Measurements from ENCODE around the gene KCNIP3.

- TF ChIP-seq ZNF165 (CRISPR knock-in tag; IDR thresholded peaks at IDR 0.05; ENCODE audit: borderline replicate concordance) (no peak), L3MBTL2 (IDR thresholded peaks at IDR 0.05) (no peak), STAT5B (CRISPR knock-in tag; IDR thresholded peaks at IDR 0.05) (no peak), NBN (IDR thresholded peaks at IDR 0.05; ENCODE audit: low read depth) (no peak), CTCF (IDR thresholded peaks at IDR 0.05 in 2 of 3, conservative IDR thresholded peaks at IDR 0.05 in 1 of 3; ENCODE audit: insufficient read depth in 2 of 3, low read depth in 1 of 3, low read length in 3 of 3) (no peak), IRF2 (CRISPR knock-in tag; IDR thresholded peaks at IDR 0.05) (no peak), SMARCC2 (IDR thresholded peaks at IDR 0.05; ENCODE audit: low read depth) (no peak), ZNF282 (CRISPR knock-in tag; IDR thresholded peaks at IDR 0.05) (no peak)
- TF ChIP-seq, protein P1, sequence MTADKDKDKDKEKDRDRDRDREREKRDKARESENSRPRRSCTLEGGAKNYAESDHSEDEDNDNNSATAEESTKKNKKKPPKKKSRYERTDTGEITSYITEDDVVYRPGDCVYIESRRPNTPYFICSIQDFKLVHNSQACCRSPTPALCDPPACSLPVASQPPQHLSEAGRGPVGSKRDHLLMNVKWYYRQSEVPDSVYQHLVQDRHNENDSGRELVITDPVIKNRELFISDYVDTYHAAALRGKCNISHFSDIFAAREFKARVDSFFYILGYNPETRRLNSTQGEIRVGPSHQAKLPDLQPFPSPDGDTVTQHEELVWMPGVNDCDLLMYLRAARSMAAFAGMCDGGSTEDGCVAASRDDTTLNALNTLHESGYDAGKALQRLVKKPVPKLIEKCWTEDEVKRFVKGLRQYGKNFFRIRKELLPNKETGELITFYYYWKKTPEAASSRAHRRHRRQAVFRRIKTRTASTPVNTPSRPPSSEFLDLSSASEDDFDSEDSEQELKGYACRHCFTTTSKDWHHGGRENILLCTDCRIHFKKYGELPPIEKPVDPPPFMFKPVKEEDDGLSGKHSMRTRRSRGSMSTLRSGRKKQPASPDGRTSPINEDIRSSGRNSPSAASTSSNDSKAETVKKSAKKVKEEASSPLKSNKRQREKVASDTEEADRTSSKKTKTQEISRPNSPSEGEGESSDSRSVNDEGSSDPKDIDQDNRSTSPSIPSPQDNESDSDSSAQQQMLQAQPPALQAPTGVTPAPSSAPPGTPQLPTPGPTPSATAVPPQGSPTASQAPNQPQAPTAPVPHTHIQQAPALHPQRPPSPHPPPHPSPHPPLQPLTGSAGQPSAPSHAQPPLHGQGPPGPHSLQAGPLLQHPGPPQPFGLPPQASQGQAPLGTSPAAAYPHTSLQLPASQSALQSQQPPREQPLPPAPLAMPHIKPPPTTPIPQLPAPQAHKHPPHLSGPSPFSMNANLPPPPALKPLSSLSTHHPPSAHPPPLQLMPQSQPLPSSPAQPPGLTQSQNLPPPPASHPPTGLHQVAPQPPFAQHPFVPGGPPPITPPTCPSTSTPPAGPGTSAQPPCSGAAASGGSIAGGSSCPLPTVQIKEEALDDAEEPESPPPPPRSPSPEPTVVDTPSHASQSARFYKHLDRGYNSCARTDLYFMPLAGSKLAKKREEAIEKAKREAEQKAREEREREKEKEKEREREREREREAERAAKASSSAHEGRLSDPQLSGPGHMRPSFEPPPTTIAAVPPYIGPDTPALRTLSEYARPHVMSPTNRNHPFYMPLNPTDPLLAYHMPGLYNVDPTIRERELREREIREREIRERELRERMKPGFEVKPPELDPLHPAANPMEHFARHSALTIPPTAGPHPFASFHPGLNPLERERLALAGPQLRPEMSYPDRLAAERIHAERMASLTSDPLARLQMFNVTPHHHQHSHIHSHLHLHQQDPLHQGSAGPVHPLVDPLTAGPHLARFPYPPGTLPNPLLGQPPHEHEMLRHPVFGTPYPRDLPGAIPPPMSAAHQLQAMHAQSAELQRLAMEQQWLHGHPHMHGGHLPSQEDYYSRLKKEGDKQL (CRISPR knock-in tag; IDR thresholded peaks at IDR 0.05; ENCODE audit: borderline replicate concordance): no peak
These were observed 36.8 kb downstream of the KCNIP3 start for GRCh38 chr2:95333888-95334338.

Data from K562 (cell line).